A673 (cell line): ENCODE results near the gene ITSN1. TPM values are rescaled to one million over a fixed set of nuclear protein-coding genes. Genes with fewer than 3 reads are reported as not detected.

ENCODE experiments used
- BruUV-seq: library from RNA; stranded (reverse); fragments of 400-500 nt; replicated peaks from 2 replicates; lab custom pipeline; 2021; lab: Mats Ljungman, UMichigan
- CTCF ChIA-PET: fragments of 300-600 bp; sonication (Branson Sonifier 250); formaldehyde crosslinking; loops from one replicate; lab custom pipeline; 2022; ENCODE audit warnings: antibody characterized with exemption; lab: Charles Lee
- POLR2A ChIA-PET: fragments of 300-600 bp; sonication (Branson Sonifier 250); formaldehyde crosslinking; loops from one replicate; lab custom pipeline; 2022; ENCODE audit warnings: antibody characterized with exemption; ENCODE audit not compliant: low non-redundant PET; lab: Charles Lee
- DNase-seq: peaks from one replicate; pipeline ENCODE4 v3.0.0-alpha.2; 2015; ENCODE audit warnings: low spot score
- H3K27ac ChIP-seq: fragments of 200-600 bp; sonication (generic); 2 replicates; pipeline ENCODE4 v1.5.1; 2016; ENCODE audit warnings: mixed run types, low read depth, mild to moderate bottlenecking, mixed read lengths, antibody characterized with exemption, low read length; ENCODE audit not compliant: poor library complexity, severe bottlenecking
- H3K27me3 ChIP-seq: fragments of 200-600 bp; sonication (generic); replicated peaks from 2 replicates; pipeline ENCODE4 v1.6.1; 2017; ENCODE audit warnings: mixed run types, low read depth, mild to moderate bottlenecking, mixed read lengths, antibody characterized with exemption, low read length; ENCODE audit not compliant: insufficient read depth, poor library complexity
- H3K36me3 ChIP-seq: fragments of 200-600 bp; sonication (generic); 2 replicates; pipeline ENCODE4 v1.6.1; 2016; ENCODE audit warnings: mixed run types, mild to moderate bottlenecking, mixed read lengths, antibody characterized with exemption, low read length; ENCODE audit not compliant: insufficient read depth, poor library complexity, severe bottlenecking
- H3K4me1 ChIP-seq: fragments of 200-600 bp; sonication (generic); 2 replicates; pipeline ENCODE4 v1.6.1; 2017; ENCODE audit warnings: mixed run types, mild to moderate bottlenecking, mixed read lengths, antibody characterized with exemption, low read length; ENCODE audit not compliant: insufficient read depth, poor library complexity, severe bottlenecking
- H3K4me3 ChIP-seq: fragments of 200-600 bp; sonication (generic); 2 replicates; pipeline ENCODE4 v1.5.1; 2016; ENCODE audit warnings: low read depth, mixed run types, mild to moderate bottlenecking, mixed read lengths, low read length; ENCODE audit not compliant: poor library complexity, severe bottlenecking
- H3K9me3 ChIP-seq: fragments of 200-600 bp; sonication (generic); 2 replicates; pipeline ENCODE4 v1.6.1; 2016; ENCODE audit warnings: mixed run types, low read depth, mild to moderate bottlenecking, mixed read lengths, antibody characterized with exemption, low read length; ENCODE audit not compliant: poor library complexity, severe bottlenecking
- EZH2 ChIP-seq: fragments of 200-600 bp; sonication (generic); IDR thresholded peaks from 2 replicates; pipeline ENCODE4 v1.6.1; 2017; ENCODE audit warnings: borderline replicate concordance, low read depth, mild to moderate bottlenecking, mixed read lengths, antibody characterized with exemption, low read length; ENCODE audit not compliant: poor library complexity, severe bottlenecking
- intact Hi-C: fragments of 100-400 bp; cut with micrococcal nuclease; formaldehyde crosslinking; loops from one replicate; pipeline ENCODE4 v1.10.0; 2022; ENCODE audit not compliant: unreplicated experiment
- total RNA-seq: library from RNA; stranded (reverse); gene quantifications from 2 replicates; pipeline ENCODE4 v1.2.3, GENCODE V29; 2021
- TF ChIP-seq, protein P1 (sequence below): fragments of 300-800, 200-600 bp; sonication (generic); conservative IDR thresholded peaks from 2 replicates; pipeline ENCODE4 v1.5.1; 2017; ENCODE audit warnings: low read depth, mild to moderate bottlenecking, antibody characterized with exemption, low read length, moderate library complexity, mixed read lengths

The ITSN1 gene
- total RNA-seq, 1 experiment from 2014 or later = 54.2 TPM

DNA sequence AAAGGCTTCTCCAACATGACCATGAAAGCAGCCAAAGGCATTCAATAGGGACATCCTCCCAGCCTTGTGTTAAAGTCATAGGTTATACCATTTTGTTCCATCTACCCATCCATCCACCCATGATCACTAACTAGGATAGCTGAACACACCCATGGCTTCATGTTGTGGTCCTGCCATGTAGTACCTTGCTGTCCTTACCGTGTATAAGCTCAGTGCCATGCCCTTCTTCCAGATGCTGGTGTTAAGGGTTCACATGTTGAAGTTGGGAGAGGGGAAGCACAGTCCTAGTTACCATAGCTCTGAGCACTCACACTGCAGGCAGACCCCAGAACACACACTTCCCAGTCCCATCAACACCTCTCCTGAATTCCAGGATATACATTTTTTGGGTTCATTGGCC, 221.8 kb downstream of the ITSN1 start:
- Histone ChIP-seq H3K36me3 (no peaks in the 10 kb centered on the region), H3K4me3 (no peak overlapping the region), H3K4me1 (no peaks in the 10 kb centered on the region), H3K27ac (no peak overlapping the region), H3K27me3 (no peaks in the 10 kb centered on the region), H3K9me3 (no peaks in the 10 kb centered on the region)
- no peak for TF ChIP-seq EZH2
- TF ChIP-seq, protein P1, sequence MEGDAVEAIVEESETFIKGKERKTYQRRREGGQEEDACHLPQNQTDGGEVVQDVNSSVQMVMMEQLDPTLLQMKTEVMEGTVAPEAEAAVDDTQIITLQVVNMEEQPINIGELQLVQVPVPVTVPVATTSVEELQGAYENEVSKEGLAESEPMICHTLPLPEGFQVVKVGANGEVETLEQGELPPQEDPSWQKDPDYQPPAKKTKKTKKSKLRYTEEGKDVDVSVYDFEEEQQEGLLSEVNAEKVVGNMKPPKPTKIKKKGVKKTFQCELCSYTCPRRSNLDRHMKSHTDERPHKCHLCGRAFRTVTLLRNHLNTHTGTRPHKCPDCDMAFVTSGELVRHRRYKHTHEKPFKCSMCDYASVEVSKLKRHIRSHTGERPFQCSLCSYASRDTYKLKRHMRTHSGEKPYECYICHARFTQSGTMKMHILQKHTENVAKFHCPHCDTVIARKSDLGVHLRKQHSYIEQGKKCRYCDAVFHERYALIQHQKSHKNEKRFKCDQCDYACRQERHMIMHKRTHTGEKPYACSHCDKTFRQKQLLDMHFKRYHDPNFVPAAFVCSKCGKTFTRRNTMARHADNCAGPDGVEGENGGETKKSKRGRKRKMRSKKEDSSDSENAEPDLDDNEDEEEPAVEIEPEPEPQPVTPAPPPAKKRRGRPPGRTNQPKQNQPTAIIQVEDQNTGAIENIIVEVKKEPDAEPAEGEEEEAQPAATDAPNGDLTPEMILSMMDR = no peak
- BruUV-seq = no TSS peak
- intact Hi-C loops = no loop called here
- POLR2A ChIA-PET = no interaction called here
- DNase-seq = no peak
- CTCF ChIA-PET = no interaction called here

- no peak overlapping the region for H3K27ac ChIP-seq
- TF ChIP-seq EZH2 = no peak
- TF ChIP-seq, protein P1 = no peak
- POLR2A ChIA-PET = no interaction called here
- no peak overlapping the region for H3K4me3 ChIP-seq
- H3K9me3 ChIP-seq = no peaks in the 10 kb centered on the region
- intact Hi-C loops = no loop called here
- H3K36me3 ChIP-seq = no peaks in the 10 kb centered on the region
- no peak for DNase-seq
- BruUV-seq = no TSS peak
- CTCF ChIA-PET = no interaction called here
- no peaks in the 10 kb centered on the region for H3K27me3 ChIP-seq
- no peaks in the 10 kb centered on the region for H3K4me1 ChIP-seq
Measured at GRCh38 chr21:33865176-33865575, 222.9 kb downstream of the ITSN1 start.

DNA sequence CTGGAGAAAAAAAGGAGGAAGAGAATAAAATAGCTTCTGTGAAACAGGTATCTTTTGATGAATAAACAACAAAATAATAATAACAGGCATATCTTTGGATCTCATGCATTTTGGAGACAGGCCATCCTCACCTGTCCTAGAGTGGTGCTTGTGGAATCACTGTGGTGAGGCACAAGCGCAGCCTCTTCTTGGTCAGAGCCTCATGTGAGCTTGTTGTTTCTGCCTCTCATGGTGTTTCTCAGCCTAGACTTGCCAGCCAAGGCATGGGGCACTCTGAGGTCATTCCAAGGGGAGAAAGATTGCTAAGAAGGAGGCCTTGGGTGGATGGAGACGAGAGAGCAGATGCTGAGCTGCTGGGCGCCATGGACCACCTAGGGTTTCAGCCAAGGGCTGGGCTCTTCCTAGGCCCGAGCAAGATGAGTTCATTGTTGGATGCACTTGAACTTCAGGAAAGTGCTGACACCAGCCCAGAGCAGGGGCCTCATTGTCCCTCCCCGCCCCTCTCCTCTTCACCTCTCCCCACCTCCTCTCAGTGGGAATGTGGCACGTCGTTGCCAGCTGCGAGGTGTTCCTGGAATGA, 223.8 kb downstream of the ITSN1 start:
- POLR2A ChIA-PET = no interaction called here
- Histone ChIP-seq H3K4me3 (no peak overlapping the region), H3K4me1 (no peaks in the 10 kb centered on the region), H3K9me3 (no peaks in the 10 kb centered on the region), H3K36me3 (no peaks in the 10 kb centered on the region), H3K27me3 (no peaks in the 10 kb centered on the region), H3K27ac (no peak overlapping the region)
- DNase-seq = no peak
- CTCF ChIA-PET = no interaction called here
- TF ChIP-seq, protein P1 = no peak
- no TSS peak for BruUV-seq
- intact Hi-C loops = no loop called here
